NCI-H1092 (cell line): ENCODE results near the gene ERBB4.
"Not testable (repeated sequence)": the region's sequence is repeated elsewhere in the genome, so short reads cannot be mapped to it uniquely, and the experiment has no call there.

Experiments used
- DNase-seq: peaks from one replicate; lab custom pipeline; 2025; lab: John Stamatoyannopoulos, UW

ERBB4 gene

DNA sequence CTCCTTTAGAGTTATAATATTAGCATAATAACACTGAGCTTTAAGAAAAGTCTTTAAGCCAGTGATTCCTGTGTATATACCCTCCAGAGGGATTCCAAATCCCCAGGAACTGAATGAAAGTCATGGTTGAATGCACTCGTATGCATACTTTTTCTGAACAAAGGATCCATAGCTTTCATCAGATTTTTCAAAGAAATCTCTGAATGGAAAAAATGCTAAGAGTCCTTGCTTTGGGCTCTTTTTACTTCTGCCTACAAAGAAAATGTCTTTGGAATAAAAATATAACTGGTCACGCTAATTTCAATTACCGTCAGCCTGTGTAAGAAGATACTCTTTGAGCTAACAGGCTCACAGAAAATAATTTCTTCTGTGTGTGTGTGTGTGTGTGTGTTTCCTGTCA, 939.5 kb downstream of the ERBB4 start:
- no peak for DNase-seq

DNA sequence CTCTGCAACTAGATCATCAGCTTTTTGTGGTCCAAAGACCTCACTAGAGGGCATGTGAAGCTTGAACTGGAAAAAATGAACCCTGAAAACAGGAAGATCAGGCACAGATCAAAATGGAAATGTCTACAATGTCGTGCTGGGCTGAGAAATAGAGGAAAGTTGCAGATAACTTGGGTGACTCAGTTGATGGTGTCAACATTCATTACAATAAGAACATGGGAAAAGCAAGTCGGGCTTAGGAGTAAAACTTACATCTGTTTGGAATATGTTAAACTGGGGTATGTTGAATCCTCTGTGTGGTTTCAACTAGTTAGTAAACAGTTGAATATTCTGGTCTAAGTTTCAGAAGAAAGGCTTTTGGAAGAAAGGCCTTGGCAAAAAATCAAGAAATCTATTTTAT, 940.4 kb downstream of the ERBB4 start:
- DNase-seq: no peak

DNA sequence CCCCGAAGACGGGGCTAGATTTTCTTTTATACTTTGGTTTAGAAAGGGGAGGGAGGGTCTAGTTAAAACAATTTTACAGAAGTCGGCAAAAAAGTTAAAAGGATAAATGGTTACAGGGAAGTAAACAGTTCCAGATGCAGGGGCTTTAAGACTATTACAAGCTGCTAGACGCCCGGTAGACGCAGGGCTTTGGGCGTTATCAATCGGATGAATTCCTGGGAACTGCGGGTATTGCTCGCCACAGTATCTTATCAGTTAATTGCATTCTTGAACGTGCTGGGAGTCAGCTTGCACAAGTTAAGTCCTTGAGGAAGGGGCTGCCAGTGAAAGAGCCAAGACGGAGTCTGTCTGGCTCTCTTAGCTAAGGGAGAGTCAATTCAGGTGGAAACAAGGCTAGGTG, 946.6 kb downstream of the ERBB4 start:
- DNase-seq: not testable (repeated sequence)

DNA sequence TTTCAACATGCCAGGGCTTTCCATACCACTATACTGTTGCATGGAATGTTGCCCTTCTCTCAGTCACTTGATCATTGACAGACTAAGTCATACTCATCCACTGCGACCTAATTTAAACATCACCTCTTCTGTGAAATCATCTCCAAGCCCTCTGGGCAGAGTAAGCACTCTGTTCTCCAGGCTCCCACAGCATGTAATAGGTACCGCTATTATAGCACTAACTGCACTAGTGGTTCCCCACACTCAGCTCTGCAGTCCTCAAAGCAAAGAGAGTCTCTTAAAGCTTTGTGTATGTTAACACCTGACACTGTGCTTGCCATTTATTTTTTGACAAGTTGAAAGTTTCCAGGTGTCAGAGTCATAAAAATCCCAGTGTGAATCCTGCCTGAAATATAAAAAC, 947.2 kb downstream of the ERBB4 start:
- no peak for DNase-seq

DNA sequence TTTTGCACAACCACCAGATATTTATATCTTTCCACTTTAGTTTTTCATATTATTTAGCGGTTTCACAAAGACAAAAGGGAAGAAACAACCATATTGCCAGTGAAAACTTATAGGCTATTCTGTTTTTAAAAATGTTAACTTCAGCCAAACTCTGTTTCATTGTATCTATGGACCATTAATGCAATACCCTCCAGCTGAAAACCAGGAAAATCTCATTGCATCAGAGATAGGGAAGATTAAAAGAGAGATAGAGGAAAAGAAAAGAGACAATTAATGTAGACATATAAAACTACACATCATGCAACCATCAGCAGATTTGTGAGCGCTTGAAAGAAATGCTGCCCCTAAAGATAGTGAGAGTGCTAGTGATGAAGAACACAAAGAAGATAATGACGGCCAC, 970.2 kb downstream of the ERBB4 start:
- DNase-seq: no peak

DNA sequence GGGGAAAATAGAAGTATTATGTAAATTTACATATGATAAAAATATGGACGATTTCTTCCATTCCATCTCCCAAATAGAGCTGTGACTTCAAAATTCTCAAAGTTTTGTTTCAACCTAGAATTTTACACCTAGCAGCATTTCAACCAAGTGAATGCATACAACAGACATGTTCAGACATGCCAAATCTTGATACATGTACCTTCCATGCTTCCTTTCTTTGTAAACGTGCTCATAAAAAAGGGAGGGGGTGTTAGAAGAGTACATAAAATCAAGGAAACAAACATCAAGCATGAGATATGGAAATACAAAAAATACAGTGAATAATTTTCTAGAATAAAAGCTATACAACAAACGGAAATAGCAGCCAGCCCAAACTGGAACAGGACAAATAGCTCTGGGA, 974.2 kb downstream of the ERBB4 start:
- DNase-seq: no peak

DNA sequence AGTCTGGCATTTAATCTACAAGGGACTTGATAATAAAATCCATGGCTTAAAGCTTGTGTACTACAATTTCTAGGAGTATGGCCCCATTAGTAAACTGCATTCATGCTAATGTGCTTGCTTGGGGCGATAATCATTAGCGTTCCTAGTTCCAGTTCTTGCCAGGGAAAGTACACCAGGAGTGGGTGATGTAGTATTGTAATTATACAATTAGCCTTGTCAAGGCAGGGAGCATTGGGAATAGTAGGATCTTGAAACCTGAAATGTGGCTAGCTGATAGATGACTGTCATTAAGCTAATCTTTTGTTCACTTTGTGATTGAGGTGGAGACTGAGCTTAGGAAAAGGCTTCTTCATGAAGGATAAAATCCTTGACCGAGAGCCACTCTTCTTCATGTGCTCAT, 993.0 kb downstream of the ERBB4 start:
- DNase-seq: no peak

DNA sequence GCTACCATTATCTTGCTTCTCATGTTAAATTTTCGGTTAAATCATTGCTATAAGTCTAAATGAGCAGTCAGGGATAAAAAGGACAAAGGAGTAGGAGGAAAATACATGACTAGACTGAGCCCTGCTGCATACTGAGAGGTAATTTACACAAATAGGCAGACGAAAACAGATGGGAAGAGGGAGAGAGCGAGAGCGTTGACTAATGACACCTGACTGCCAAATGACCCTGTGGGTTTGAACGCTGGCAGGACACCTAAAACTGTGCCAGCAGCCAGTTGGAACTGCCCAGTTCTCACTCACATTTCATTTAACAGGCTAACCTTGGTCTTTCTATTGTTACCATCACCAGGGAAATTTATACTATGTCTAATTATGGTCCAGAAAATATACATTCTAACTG, 1004.0 kb downstream of the ERBB4 start:
- peak; percentile 62 for DNase-seq

DNA sequence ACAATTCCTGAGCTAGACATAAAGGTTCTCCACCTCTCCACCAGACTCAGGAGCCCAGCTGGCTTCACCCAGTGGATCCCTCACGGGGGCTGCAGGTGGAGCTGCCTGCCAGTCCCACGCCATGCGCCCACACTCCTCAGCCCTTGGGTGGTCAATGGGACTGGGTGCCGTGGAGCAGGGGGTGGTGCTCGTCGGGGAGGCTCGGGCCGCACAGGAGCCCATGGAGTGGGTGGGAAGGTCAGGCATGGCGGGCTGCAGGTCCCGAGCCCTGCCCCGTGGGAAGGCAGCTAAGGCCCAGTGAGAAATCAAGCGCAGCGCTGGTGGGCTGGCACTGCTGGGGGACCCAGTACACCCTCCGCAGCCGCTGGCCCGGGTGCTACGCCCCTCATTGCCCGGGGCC, 1014.4 kb downstream of the ERBB4 start:
- not testable (repeated sequence) for DNase-seq

DNA sequence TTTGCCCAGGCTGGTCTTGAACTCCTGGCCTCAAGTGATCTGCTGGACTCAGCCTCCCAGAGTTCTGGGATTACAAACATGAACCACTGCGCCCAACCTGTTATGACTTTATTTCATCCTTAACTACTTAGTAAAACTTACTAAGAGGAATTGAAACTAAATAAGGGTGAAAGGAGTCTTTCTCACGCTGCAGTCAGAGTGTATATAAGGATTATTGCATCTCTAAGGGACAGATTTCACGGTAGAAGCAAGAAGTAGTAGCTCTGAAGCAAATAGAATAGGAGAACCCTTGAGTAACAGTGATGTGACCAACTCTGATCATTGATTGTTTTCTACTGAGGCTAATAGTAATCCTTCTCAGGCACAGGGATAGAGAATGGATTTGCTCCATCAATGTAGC, 1022.1 kb downstream of the ERBB4 start:
- no peak for DNase-seq

DNA sequence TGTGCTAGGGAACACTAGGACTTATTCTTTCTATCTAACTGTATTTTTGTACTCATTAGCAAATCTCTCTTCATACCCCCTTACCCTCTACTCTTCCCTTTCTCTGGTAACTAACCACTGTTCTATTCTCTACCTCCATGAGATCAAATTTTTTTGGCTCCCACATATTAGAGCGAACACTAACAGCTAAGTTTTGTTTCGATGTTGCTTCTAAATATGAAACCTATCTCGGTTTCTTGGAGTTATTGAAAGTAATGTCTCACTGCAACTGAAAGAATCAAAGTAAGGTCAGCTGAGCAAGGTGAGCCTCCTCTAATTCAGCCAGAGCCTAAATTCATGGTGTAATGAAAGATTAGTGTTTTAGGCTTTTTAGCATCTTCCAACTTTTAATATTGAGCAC, 1024.6 kb downstream of the ERBB4 start:
- DNase-seq: no peak

DNA sequence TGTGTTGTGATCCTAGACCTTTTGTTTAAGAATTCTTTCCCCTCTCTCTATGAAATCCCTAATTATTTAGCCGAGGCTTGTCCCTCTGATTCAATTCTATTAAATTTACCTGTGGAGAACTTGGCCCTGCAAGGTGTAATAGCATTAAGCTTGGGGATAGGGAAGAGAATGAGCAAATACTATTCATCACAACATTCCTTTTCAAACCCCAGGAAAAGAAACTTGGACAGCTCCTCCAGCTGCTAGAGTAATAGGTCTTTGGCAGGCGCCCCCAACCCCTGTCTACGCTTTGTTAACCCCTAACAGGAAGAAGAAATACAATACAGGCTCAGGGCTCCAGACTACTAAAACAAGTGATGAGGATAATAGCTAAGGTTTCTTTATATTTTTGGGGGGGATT, 1025.2 kb downstream of the ERBB4 start:
- no peak for DNase-seq

DNA sequence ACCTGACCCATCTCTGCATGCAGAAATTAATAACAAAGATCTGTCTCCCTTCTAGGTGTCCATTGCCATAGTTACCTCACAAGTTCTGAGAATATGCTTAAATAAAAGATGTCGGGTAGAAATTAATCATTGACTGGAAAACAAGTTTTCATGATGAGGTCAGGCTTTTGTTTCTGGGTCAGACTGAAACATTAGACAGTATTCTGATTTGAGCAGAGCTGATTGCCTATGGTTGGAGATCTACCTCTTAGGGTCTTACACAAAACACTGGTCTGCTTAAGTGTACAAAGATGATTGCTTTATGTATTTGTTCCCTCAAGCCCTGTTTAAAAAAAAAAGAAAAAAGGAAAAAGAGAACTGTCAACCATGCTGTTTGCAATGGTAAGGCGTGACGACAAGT, 1025.8 kb downstream of the ERBB4 start:
- no peak for DNase-seq

DNA sequence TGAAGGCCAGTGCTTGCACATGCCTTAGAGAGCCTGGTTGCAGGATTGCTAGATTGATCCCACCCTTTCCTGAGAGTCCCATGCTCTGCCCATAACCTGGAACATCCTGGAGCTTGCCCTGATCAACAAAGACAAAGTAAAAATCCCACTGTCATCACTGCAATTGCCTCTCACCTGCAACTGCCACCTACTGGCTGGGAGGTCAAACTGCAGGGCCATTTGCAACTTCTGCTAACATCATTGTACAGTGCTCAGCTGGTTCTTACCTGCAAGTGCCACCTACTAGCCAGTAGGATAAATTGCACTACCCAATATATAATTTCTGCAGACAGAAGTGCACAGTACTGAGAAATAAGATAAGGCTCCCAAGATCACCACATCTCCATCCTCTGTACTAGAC, 1034.7 kb downstream of the ERBB4 start:
- no peak for DNase-seq

DNA sequence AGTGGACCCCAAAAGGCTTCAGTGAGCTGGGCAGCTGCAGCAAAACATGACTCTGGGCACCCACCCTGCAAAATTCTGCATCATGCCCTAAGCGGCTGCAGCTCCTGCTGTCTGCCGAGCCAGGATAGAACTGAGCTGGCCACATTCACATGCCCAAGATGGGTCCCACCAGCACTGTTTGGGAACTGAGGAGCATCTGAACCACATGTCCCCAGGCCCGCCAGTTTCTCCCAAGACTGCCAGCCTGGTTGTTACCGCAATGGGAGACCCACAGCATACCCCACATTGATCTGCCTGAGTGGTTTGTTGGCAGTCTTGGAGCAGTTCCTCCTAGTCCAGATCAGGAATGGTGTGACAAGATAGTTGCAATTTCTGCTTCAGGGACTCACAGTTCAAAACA, 1035.4 kb downstream of the ERBB4 start:
- no peak for DNase-seq

DNA sequence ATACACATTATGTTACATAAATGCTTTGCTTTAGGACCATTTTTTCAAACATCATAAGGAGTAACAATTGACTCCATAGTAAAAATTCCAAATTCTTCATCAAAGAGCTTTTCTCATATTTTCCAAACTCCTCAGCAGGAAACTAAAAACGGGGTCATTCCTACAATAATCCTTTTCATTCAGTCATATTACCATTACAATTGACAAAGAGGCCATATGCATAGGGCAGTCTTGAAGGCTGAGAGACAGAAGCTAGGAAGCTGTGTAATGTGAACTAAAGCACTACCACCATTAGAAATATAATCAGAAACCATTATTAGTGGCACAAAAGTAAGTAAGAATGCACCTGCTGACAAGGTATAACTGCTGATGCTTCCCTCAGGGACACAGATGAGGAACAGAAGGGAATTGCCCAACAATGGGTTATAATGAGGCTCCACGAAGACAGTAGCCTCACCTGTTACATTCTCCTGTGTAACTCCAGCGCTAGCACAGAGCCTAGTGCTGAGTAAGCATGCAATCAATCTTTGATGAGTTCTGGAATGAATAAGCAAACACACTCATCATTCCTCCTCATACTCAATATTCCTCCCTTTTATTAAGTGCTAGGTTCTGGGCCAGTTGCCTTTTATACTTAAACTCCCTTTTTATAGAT, 1039.9 kb downstream of the ERBB4 start:
- no peak for DNase-seq

DNA sequence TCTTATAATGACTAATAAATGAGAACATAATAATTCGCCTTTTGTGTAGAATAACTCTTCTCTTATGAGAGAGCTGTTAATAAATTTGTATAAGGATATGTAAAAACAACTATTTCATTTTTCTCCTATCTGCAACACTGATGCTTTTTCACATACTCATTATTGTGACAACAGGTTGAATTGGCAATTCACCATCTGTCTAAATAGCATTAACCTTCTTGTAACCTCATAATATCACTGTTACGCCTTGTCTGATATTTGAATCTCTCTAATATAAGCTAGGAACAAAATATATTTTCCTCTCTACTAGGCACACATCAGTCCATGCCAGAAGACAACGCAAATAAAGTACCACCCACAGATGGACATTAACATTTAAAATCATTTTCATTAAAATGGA, 1043.3 kb downstream of the ERBB4 start:
- DNase-seq: no peak

DNA sequence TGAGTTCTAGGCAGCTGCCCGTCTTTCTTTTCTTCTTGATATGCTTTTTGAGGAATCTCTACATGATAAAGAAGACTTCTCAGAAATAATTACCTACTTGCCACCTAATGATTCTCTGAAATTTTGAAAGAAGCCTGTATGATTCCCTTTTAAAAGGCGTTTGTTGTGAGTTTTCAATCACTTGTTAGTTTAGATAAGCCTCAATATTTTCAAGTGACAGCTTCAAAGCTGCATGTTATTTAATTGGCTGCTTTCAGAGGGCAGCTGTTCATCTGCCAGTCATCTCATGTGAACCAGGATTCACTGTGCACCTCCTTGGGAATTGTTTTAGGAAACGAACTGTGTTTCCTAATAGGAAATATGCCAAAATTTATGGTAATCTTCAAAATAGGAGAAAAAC, 1044.1 kb downstream of the ERBB4 start:
- no peak for DNase-seq

DNA sequence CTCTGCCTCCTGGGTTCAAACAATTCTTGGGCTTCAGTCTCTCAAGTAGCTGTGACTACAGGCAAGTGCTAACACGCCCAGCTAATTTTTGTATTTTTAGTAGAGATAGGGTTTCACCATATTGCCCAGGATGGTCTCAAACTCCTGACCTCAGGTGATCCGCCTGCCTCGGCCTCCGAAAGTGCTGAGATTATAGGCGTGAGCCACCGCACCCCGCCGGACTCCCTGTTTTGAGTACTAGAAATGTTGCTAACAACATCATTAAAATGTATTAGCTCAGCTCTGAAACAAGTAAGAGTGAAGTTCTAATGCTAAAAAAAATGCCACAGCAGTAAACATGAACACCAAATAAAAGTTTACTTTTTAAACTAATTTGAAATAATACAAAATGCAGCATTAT, 1044.5 kb downstream of the ERBB4 start:
- no peak for DNase-seq

DNA sequence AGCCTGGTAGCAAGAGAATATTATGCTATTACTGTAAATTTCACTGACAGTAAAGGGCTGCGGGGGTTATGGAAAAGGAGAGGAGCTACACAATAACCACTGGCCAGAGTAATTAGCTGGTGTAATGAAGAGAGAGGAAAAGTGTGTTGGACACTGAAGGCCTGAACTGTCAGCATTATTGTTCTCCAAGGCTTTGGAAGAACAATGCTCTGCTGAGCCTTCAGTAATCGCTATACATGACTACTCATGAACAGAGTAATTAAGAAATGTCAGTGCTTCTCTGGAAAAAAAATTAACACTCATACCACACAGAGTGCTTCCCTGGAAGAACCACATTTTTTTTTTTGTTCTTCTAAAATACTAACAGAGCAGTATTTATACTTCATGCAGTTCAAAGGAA, 1050.9 kb downstream of the ERBB4 start:
- DNase-seq: no peak

DNA sequence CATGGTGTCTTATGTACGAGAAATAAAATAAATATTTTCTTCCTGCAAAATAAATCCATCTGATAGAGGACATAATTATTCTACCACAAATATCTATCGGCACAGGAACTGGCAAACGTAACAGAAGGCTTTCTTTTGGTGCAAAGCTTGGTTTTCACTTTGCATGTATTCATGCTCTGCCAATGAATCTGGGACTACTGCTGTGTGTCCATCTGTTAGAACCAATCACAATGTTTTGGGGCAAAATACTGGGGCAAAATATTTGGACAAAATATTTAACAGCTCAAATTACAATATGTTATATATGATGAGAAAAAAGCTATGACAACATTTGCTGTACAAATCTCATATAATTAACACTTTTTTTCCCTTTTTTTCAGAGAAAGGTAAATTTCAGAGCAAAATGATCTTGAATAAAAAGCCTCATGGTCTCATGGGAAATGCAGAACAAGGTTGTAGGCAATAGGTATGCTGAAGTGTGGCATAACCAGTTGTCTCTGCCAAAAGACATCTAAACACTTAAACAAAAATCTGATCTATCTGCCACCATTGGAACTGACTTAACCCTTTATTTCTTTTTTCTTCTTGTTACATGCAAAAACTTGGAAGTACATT, 1059.0 kb downstream of the ERBB4 start:
- no peak for DNase-seq

DNA sequence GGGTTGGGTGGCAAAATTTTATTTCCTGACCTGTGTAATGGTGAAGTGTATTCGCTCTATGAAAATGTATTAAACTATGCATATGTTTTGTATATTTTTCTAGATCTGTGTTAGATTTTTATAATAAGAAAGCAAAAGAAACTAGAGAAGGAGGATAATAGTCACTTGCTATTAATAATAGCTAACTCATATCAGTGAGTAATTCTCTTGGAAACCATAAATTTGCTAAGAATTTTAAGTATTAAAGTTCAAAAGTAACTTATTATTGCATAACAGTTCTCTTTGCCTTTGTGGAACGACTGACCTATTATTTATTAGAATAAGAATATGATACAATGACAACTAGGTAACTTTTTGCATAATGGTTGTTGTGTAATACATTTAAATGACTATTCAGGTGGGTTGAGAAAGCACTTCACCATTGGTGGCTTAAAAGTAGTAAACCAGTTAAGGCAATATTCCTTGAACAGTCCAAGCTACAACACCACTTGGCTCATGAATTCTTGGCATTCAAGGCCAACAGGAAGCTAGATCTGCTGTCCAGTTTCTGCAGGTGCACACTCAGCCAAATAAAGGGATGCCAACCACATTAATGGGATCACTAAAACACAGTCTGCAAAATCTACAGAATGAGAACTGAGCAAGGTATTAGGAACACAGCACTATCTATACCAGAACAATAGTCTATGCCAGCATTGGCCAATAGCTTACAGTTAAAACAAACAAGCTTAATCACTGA, 1060.9 kb downstream of the ERBB4 start:
- DNase-seq: no peak

DNA sequence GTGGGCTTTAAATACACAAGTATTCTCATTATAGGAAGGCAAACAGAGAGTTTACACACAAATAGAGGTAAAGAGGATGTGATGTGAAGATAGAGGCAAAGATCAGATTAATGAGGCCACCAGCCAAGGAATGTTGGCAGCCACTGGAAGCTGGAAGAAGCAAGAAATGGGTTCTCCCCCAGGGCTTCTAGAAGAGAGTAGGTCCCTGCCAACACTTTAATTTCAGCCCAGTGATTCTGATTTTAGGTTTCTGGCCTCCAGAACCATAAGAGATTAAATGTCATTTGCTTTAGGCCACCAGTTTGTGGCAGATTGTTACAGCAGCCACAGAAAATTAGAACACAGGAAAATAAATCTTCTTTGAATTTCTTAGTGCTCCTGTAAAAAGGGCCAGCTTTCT, 1065.5 kb downstream of the ERBB4 start:
- DNase-seq: no peak

DNA sequence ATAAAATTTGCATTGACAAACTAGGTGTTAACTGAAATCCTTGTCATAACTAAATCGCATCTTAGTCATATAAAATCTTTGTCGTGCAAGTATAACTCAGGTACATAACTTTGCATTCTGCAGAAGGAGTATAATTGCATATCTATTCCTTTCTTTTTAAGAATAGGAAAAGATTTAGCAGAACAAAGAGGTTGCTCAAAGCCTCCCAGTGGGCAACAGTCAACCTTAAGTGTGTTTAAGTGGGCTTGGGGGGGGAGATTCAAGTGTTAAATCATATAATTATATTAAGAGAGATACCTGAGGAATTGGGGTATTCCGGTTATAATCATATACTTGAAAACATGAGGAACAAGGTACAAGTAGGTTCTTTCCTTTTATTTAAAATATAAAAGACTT, 1068.9 kb downstream of the ERBB4 start:
- no peak for DNase-seq
